SK-N-SH (cell line): ENCODE data around the gene ECEL1. TPM values are rescaled to one million over a fixed set of nuclear protein-coding genes. Genes with fewer than 3 reads are reported as not detected.

ENCODE experiments used
- CTCF ChIA-PET: fragments of 300-600, 350-600 bp; formaldehyde crosslinking; extraction: SDS; loops from one replicate; lab custom pipeline; 2021; lab: Yijun Ruan, JAX
- POLR2A ChIA-PET: fragments of 350-600 bp; sonication (Branson Sonifier 250); formaldehyde crosslinking; extraction: SDS; loops from one replicate; lab custom pipeline; 2020; ENCODE audit warnings: antibody characterized with exemption, inconsistent platforms; lab: Yijun Ruan, JAX
- DNase-seq: peaks from one replicate; pipeline ENCODE4 v3.0.0; 2012
- H2AFZ ChIP-seq: fragments of 200-600 bp; sonication (generic); 2 replicates; pipeline ENCODE4 v1.8.1; 2016; ENCODE audit warnings: antibody characterized with exemption, mild to moderate bottlenecking, low read depth
- H3F3A ChIP-seq: fragments of 200-600 bp; sonication (generic); replicated peaks from 2 replicates; pipeline ENCODE3; 2016; ENCODE audit warnings: antibody characterized with exemption, mild to moderate bottlenecking; ENCODE audit not compliant: insufficient read depth
- H3K27ac ChIP-seq, 2 experiments: fragments of 200-500 bp in 1 of 2; fragments of 200-600 bp in 1 of 2; sonication (Bioruptor generic) in 1 of 2; sonication (generic), shearing (Covaris generic) in 1 of 2; 2 replicates each; pipeline versions ENCODE4 v1.5.1 to v1.6.1; 2014 to 2016; ENCODE audit warnings: low read depth in 2 of 2, inconsistent platforms in 1 of 2, low read length in 1 of 2, mild to moderate bottlenecking in 1 of 2, mixed read lengths in 1 of 2
- H3K27me3 ChIP-seq: fragments of 200-600 bp; sonication (generic), shearing (Covaris generic); 2 replicates; pipeline ENCODE4 v1.6.1; 2016; ENCODE audit warnings: mixed run types; ENCODE audit not compliant: insufficient read depth
- H3K36me3 ChIP-seq, 2 experiments: fragments of 200-500 bp in 1 of 2; fragments of 200-600 bp in 1 of 2; sonication (Bioruptor generic) in 1 of 2; sonication (generic) in 1 of 2; replicated peaks in 1 of 2; 2 replicates each; pipeline versions ENCODE3 to v1.5.1; 2014 to 2016; ENCODE audit warnings: low read length in 1 of 2, mild to moderate bottlenecking in 1 of 2; ENCODE audit not compliant: insufficient read depth in 2 of 2, control insufficient read depth in 1 of 2
- H3K4me1 ChIP-seq, 2 experiments: fragments of 200-500 bp in 1 of 2; fragments of 200-600 bp in 1 of 2; sonication (Bioruptor generic) in 1 of 2; sonication (generic), shearing (Covaris generic) in 1 of 2; 2 replicates each; pipeline versions ENCODE4 v1.5.1 to v1.6.1; 2014 to 2016; ENCODE audit warnings: low read depth in 1 of 2, low read length in 1 of 2, mixed run types in 1 of 2; ENCODE audit not compliant: insufficient read depth in 2 of 2, control insufficient read depth in 1 of 2
- H3K4me2 ChIP-seq: fragments of 200-600 bp; sonication (generic), shearing (Covaris generic); 2 replicates; pipeline ENCODE4 v1.6.1; 2017; ENCODE audit warnings: mixed run types
- H3K4me3 ChIP-seq, 2 experiments: fragments of 200-500 bp in 1 of 2; fragments of 200-600 bp in 1 of 2; sonication (Bioruptor generic) in 1 of 2; sonication (generic), shearing (Covaris generic) in 1 of 2; 2 replicates each; pipeline versions ENCODE4 v1.5.1 to v1.8.1; 2014 to 2016; ENCODE audit warnings: low read depth in 2 of 2, inconsistent platforms in 1 of 2, low read length in 1 of 2, mild to moderate bottlenecking in 1 of 2, mixed read lengths in 1 of 2, moderate library complexity in 1 of 2
- H3K79me2 ChIP-seq: fragments of 200-600 bp; sonication (generic); 2 replicates; pipeline ENCODE4 v1.8.1; 2017; ENCODE audit warnings: mild to moderate bottlenecking; ENCODE audit not compliant: insufficient read depth
- H3K9ac ChIP-seq: fragments of 200-600 bp; sonication (generic); 2 replicates; pipeline ENCODE4 v1.6.1; 2017; ENCODE audit warnings: mixed run types
- H3K9me2 ChIP-seq: fragments of 200-600 bp; sonication (generic); 2 replicates; pipeline ENCODE4 v1.6.1; 2017; ENCODE audit warnings: mixed run types
- H3K9me3 ChIP-seq: fragments of 200-600 bp; sonication (generic); 2 replicates; pipeline ENCODE4 v1.6.1; 2017; ENCODE audit warnings: mixed run types, mild to moderate bottlenecking, moderate library complexity
- H4K20me1 ChIP-seq: fragments of 200-600 bp; sonication (generic); 2 replicates; pipeline ENCODE4 v1.6.1; 2017; ENCODE audit warnings: mild to moderate bottlenecking, mixed run types; ENCODE audit not compliant: insufficient read depth
- CHD2 ChIP-seq: fragments of 150-350 bp; IDR thresholded peaks from 2 replicates; pipeline ENCODE4 v1.6.1; 2018; ENCODE audit warnings: low read length; ENCODE audit not compliant: partially characterized antibody
- ELF1 ChIP-seq: IDR thresholded peaks from 2 replicates; pipeline ENCODE4 v1.4.0; 2012
- EP300 ChIP-seq, 2 experiments: IDR thresholded peaks; 2 replicates each; pipeline versions ENCODE4 v1.4.0 to v1.6.1; 2012; ENCODE audit warnings: borderline replicate concordance in 1 of 2, low read depth in 1 of 2, low read length in 1 of 2
- EZH2phosphoT487 ChIP-seq: fragments of 200-600 bp; sonication (generic); IDR thresholded peaks from 2 replicates; pipeline ENCODE4 v1.6.1; 2017; ENCODE audit warnings: low read depth, mixed run types, mild to moderate bottlenecking, antibody characterized with exemption, moderate library complexity, borderline replicate concordance
- FOSL2 ChIP-seq: IDR thresholded peaks from 2 replicates; pipeline ENCODE4 v1.4.0; 2012; ENCODE audit warnings: low read depth, mild to moderate bottlenecking, moderate library complexity, borderline replicate concordance
- FOXM1 ChIP-seq: IDR thresholded peaks from 2 replicates; pipeline ENCODE4 v1.4.0; 2012; ENCODE audit warnings: low read depth, mild to moderate bottlenecking
- GABPA ChIP-seq: IDR thresholded peaks from 2 replicates; pipeline ENCODE4 v1.4.0; 2012; ENCODE audit warnings: low read depth, mild to moderate bottlenecking
- MXI1 ChIP-seq: IDR thresholded peaks from 2 replicates; pipeline ENCODE4 v1.6.1; 2012; ENCODE audit warnings: mild to moderate bottlenecking, low read depth, low read length, improper control_type of control experiment
- NFIC ChIP-seq: IDR thresholded peaks from 2 replicates; pipeline ENCODE4 v1.4.0; 2012; ENCODE audit warnings: borderline replicate concordance
- POLR2AphosphoS5 ChIP-seq: IDR thresholded peaks from 2 replicates; pipeline ENCODE4 v1.6.1; 2012; ENCODE audit warnings: low read depth, low read length
- RAD21 ChIP-seq: IDR thresholded peaks from 2 replicates; pipeline ENCODE4 v1.6.1; 2012; ENCODE audit warnings: mild to moderate bottlenecking, low read length
- RCOR1 ChIP-seq: fragments of 150-350 bp; IDR thresholded peaks from 2 replicates; pipeline ENCODE4 v1.6.1; 2017; ENCODE audit warnings: antibody characterized with exemption, low read length
- RXRA ChIP-seq: IDR thresholded peaks from 2 replicates; pipeline ENCODE4 v1.4.0; 2012; ENCODE audit warnings: low read depth, mild to moderate bottlenecking, borderline replicate concordance
- SIN3A ChIP-seq: IDR thresholded peaks from 2 replicates; pipeline ENCODE4 v1.6.1; 2012; ENCODE audit warnings: low read depth, mild to moderate bottlenecking, low read length, moderate library complexity, borderline replicate concordance
- TAF1 ChIP-seq: IDR thresholded peaks from 2 replicates; pipeline ENCODE4 v1.6.1; 2012; ENCODE audit warnings: low read depth, mild to moderate bottlenecking, low read length, moderate library complexity, borderline replicate concordance
- TEAD4 ChIP-seq: IDR thresholded peaks from 2 replicates; pipeline ENCODE4 v1.4.0; 2012; ENCODE audit warnings: mild to moderate bottlenecking, borderline replicate concordance; ENCODE audit not compliant: insufficient read depth
- YY1 ChIP-seq: IDR thresholded peaks from 2 replicates; pipeline ENCODE4 v1.4.0; 2012; ENCODE audit warnings: low read depth, mild to moderate bottlenecking
- WGBS: methylation state at CpG from one replicate; pipeline ENCODE4 v1.1.6; 2017; ENCODE audit warnings: low lambda C conversion rate; 5-methylcytosine and 5-hydroxymethylcytosine counted together
- polyA plus RNA-seq, 3 experiments: library from polyadenylated mRNA; depleted of rRNA; stranded (reverse); fragments of >200 nt; gene quantifications; 2 replicates each; pipeline ENCODE4 v1.2.3, GENCODE V29; 2012
- TF ChIP-seq, protein P1 (sequence below): IDR thresholded peaks from 2 replicates; pipeline ENCODE4 v1.4.0; 2012; ENCODE audit warnings: low read depth, borderline replicate concordance
- TF ChIP-seq, protein P2 (sequence below): IDR thresholded peaks from 2 replicates; pipeline ENCODE4; 2012
- TF ChIP-seq, protein P3 (sequence below): IDR thresholded peaks from 2 replicates; pipeline ENCODE4 v1.4.0; 2012; ENCODE audit warnings: low read depth
- TF ChIP-seq, protein P4 (sequence below): fragments of 150-350 bp; IDR thresholded peaks from 2 replicates; pipeline ENCODE4 v1.6.1; 2017; ENCODE audit warnings: antibody characterized with exemption, low read length, low read depth, borderline replicate concordance

ECEL1 gene
- polyA plus RNA-seq, 1 of the 3 experiments (the other 2 are of a cell fraction), result not detected

DNA sequence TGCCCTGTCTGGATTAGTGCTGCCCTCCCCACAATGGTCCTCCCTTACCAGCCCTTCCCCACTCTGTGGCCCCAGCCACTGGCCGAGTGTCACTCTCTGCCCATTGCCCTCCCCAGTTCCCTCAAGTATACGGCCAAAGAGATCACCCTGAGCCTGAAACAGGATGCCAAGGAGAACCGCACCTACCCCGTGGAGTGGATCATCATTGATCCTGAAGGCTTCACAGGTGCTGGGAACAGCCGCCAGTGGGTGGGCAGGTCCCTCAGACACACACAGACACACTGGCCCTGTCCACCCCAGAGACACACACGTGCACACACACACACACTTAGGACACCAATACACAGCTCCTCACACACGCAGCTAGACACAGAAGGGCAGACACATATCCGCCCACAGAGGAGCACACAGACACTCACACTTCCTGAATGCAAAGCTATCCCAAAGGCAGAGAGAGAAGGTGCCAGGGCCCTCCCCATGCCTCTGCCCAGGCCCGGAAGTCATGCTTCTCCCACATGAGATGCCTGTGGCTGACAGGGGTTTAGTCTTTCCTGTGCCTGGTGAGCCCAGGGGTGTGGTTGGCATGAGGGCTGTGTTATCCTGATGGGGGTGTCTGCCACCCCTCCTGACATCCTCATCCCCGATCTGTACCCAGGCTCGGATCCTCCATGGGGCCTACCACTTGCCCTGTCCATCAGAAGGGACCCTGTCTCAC is 41.3 kb upstream of the ECEL1 start (continued):
- TF ChIP-seq, protein P1, sequence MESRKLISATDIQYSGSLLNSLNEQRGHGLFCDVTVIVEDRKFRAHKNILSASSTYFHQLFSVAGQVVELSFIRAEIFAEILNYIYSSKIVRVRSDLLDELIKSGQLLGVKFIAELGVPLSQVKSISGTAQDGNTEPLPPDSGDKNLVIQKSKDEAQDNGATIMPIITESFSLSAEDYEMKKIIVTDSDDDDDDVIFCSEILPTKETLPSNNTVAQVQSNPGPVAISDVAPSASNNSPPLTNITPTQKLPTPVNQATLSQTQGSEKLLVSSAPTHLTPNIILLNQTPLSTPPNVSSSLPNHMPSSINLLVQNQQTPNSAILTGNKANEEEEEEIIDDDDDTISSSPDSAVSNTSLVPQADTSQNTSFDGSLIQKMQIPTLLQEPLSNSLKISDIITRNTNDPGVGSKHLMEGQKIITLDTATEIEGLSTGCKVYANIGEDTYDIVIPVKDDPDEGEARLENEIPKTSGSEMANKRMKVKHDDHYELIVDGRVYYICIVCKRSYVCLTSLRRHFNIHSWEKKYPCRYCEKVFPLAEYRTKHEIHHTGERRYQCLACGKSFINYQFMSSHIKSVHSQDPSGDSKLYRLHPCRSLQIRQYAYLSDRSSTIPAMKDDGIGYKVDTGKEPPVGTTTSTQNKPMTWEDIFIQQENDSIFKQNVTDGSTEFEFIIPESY, result no peak
- TF ChIP-seq SIN3A, result no peak

DNA sequence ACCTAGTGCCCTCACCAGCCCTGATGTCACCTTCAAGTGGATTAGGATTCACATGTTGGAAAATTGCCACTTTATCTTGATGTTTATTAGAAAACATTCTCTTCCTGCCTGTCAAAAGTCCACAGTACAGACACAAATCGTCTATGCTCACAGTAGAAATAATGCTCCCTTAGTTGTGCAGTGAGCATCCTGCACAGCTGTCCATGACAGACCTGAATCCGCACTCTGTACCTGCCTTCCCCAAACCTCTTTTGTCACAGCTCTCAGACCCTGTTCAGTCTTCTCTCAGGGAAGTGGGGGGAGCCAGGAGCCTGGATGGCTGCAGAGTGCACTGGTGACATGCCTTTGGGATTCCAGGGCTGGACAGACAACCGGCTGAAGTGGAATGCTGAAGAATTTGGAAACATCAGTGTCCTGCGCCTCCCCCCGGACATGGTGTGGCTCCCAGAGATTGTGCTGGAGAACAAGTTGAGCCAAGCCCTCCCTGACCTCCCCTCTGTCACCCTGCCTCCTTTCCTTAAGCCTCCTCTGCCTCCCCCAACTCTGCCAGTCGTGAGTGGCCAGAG is 40.4 kb upstream of the ECEL1 start:
- Histone ChIP-seq H3K9ac (no peak overlapping the region), H2AFZ (no peak overlapping the region), H3K36me3 (no peaks in the 10 kb centered on the region), H3K9me3 (no peaks in the 10 kb centered on the region), H3K4me3 (no peak overlapping the region), H3K4me1 (peaks cover 0 to 22% of the 10 kb centered on the region in 2 experiments; a peak in 1 of 4 replicates), H3K4me2 (no peak overlapping the region), H3K27me3 (peaks cover 14% of the 10 kb centered on the region), H3K79me2 (no peaks in the 10 kb centered on the region), H4K20me1 (no peaks in the 10 kb centered on the region), H3F3A (no peaks in the 10 kb centered on the region), H3K27ac (no peak overlapping the region), H3K9me2 (no peaks in the 10 kb centered on the region)
- 57% methylated on average over 6 of the region's 6 CpGs for WGBS
- ChIA-PET POLR2A (no interaction called here), CTCF (interaction anchor here (1.5 to 9.7 kb wide), 2 partner anchors 79 to 627 kb away, joined by 3 to 196 read pairs; no protein-coding TSS in a partner anchor)
- DNase-seq, result no peak
- TF ChIP-seq EP300 (IDR thresholded peaks at IDR 0.05; ENCODE audit: borderline replicate concordance in 1 of 2, low read depth in 1 of 2, low read length in 1 of 2) (no peak), MXI1 (no peak), EZH2phosphoT487 (no peak), ELF1 (no peak), RXRA (no peak)

DNA sequence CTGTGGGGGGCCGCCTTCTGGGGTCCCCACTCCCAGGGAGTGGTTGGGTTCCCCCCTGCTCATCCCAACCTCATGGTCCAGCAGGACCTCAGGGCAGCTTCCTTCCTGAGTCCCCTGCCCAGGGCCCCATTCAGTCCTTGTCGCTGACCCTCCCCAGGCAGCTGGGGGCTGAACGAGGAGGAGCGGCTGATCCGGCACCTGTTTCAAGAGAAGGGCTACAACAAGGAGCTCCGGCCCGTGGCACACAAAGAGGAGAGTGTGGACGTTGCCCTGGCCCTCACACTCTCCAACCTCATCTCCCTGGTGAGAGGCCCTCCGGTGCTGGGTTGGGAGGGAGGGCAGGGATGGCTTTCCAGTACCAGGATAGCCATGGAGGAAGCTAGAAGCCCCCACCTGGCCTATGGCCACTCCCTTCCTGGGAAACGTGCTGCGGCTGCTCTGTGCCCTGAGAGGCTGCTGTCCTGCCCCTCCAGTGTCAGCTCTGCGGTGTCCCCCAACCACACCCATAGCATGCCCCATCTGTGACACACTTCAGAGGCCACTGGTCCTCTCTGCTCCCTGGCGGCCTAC is 38.8 kb upstream of the ECEL1 start:
- Histone ChIP-seq H3K4me3 (no peak overlapping the region), H3F3A (no peaks in the 10 kb centered on the region), H3K9ac (no peak overlapping the region), H3K27me3 (peaks cover 24% of the 10 kb centered on the region), H3K79me2 (no peaks in the 10 kb centered on the region), H3K4me1 (peaks cover 0 to 23% of the 10 kb centered on the region in 2 experiments; a peak in 1 of 4 replicates), H4K20me1 (no peaks in the 10 kb centered on the region), H3K4me2 (no peak overlapping the region), H2AFZ (no peak overlapping the region), H3K9me2 (no peaks in the 10 kb centered on the region), H3K9me3 (no peaks in the 10 kb centered on the region), H3K36me3 (no peaks in the 10 kb centered on the region), H3K27ac (no peak overlapping the region)
- no peak for DNase-seq
- ChIA-PET POLR2A (no interaction called here), CTCF (interaction anchor here (1.6 to 9.7 kb wide), 3 partner anchors 11 to 78 kb away, joined by 6 to 196 read pairs (median 7); no protein-coding TSS in a partner anchor)
- 82% methylated on average over 7 of the region's 13 CpGs for WGBS
- TF ChIP-seq, protein P2, sequence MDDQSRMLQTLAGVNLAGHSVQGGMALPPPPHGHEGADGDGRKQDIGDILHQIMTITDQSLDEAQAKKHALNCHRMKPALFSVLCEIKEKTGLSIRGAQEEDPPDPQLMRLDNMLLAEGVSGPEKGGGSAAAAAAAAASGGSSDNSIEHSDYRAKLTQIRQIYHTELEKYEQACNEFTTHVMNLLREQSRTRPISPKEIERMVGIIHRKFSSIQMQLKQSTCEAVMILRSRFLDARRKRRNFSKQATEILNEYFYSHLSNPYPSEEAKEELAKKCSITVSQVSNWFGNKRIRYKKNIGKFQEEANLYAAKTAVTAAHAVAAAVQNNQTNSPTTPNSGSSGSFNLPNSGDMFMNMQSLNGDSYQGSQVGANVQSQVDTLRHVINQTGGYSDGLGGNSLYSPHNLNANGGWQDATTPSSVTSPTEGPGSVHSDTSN, result no peak
- no peak for TF ChIP-seq NFIC
- no peak for TF ChIP-seq RAD21
- no peak for TF ChIP-seq FOXM1
- no peak for TF ChIP-seq CHD2
- TF ChIP-seq EP300 (IDR thresholded peaks at IDR 0.05; ENCODE audit: borderline replicate concordance in 1 of 2, low read depth in 1 of 2, low read length in 1 of 2), result no peak
- no peak for TF ChIP-seq RXRA
- no peak for TF ChIP-seq POLR2AphosphoS5
- no peak for TF ChIP-seq FOSL2
- TF ChIP-seq TEAD4, result no peak
- TF ChIP-seq RCOR1, result no peak
- TF ChIP-seq, protein P3, sequence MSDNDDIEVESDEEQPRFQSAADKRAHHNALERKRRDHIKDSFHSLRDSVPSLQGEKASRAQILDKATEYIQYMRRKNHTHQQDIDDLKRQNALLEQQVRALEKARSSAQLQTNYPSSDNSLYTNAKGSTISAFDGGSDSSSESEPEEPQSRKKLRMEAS, result no peak
- TF ChIP-seq, protein P4, sequence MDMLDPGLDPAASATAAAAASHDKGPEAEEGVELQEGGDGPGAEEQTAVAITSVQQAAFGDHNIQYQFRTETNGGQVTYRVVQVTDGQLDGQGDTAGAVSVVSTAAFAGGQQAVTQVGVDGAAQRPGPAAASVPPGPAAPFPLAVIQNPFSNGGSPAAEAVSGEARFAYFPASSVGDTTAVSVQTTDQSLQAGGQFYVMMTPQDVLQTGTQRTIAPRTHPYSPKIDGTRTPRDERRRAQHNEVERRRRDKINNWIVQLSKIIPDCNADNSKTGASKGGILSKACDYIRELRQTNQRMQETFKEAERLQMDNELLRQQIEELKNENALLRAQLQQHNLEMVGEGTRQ, result no peak
- TF ChIP-seq YY1, result no peak
- no peak for TF ChIP-seq TAF1
- TF ChIP-seq GABPA, result no peak
